GM12878 (cell line): ENCODE measurements around the gene U2AF2. TPM values are rescaled to one million over a fixed set of nuclear protein-coding genes. Genes with fewer than 3 reads are reported as not detected.

Source experiments
- ATAC-seq: fragments of 200-7000 bp; cut with Tn5 transposase; 3 replicates; pipeline ENCODE4 v1.9.1; 2020; ENCODE audit warnings: mild to moderate bottlenecking, moderate library complexity
- BruUV-seq: library from RNA; stranded (reverse); fragments of 400-500 nt; replicated peaks from 2 replicates; lab custom pipeline; 2021; lab: Mats Ljungman, UMichigan
- CTCF ChIA-PET: fragments of 300-600 bp; sonication (Branson Sonifier 250); formaldehyde crosslinking; extraction: SDS; loops from one replicate; lab custom pipeline; 2021; ENCODE audit warnings: inconsistent platforms; lab: Yijun Ruan, JAX
- POLR2A ChIA-PET: fragments of 350-600 bp; formaldehyde crosslinking; extraction: SDS; loops from one replicate; lab custom pipeline; 2021; ENCODE audit warnings: inconsistent platforms; lab: Charles Lee
- RAD21 ChIA-PET: fragments of 300-600 bp; sonication (Branson Sonifier 250); formaldehyde crosslinking; loops from one replicate; lab custom pipeline; 2023; ENCODE audit warnings: antibody characterized with exemption; ENCODE audit not compliant: unreplicated experiment; lab: Charles Lee
- SMC1A ChIA-PET: fragments of 300-600 bp; sonication (Branson Sonifier 250); formaldehyde crosslinking; loops from one replicate; lab custom pipeline; 2023; ENCODE audit not compliant: unreplicated experiment, uncharacterized antibody; lab: Charles Lee
- DNase-seq: peaks from one replicate; pipeline ENCODE4 v3.0.0-alpha.2; 2011; ENCODE audit warnings: low read depth, low spot score
- FAIRE-seq: peaks from 3 replicates; lab custom pipeline; 2011; peaks lifted over from hg19 to GRCh38; lab: Jason Lieb, UNC
- H2AFZ ChIP-seq: 2 replicates; pipeline ENCODE4 v1.6.0; 2011; ENCODE audit warnings: low read depth, low read length, control low read depth; ENCODE audit not compliant: control insufficient read depth
- H3K27ac ChIP-seq: 2 replicates; pipeline ENCODE4 v1.5.1; 2011; ENCODE audit warnings: control low read depth; ENCODE audit not compliant: control insufficient read depth, insufficient read depth
- H3K27me3 ChIP-seq, 2 experiments: replicated peaks in 1 of 2; 2 replicates each; pipeline versions ENCODE4 v1.6.0 to v1.6.1; 2011; ENCODE audit warnings: low read length in 1 of 2; ENCODE audit not compliant: control insufficient read depth in 2 of 2, insufficient read depth in 2 of 2
- H3K36me3 ChIP-seq, 2 experiments: 2 replicates each; pipeline ENCODE4 v1.5.1; 2011; ENCODE audit warnings: low read length in 1 of 2; ENCODE audit not compliant: control insufficient read depth in 2 of 2, insufficient read depth in 2 of 2
- H3K4me1 ChIP-seq: 2 replicates; pipeline ENCODE4 v1.6.1; 2011; ENCODE audit warnings: mild to moderate bottlenecking, low read length, moderate library complexity, mixed read lengths; ENCODE audit not compliant: control insufficient read depth, insufficient read depth
- H3K4me2 ChIP-seq: 2 replicates; pipeline ENCODE4 v1.6.0; 2011; ENCODE audit warnings: control low read depth; ENCODE audit not compliant: control insufficient read depth, insufficient read depth
- H3K4me3 ChIP-seq: fragments of 200-600 bp; sonication (generic); 2 replicates; pipeline ENCODE4 v1.5.1; 2016
- H3K79me2 ChIP-seq: 2 replicates; pipeline ENCODE4 v1.6.0; 2011; ENCODE audit warnings: low read length; ENCODE audit not compliant: control insufficient read depth, insufficient read depth
- H3K9ac ChIP-seq: 2 replicates; pipeline ENCODE4 v1.8.0; 2011; ENCODE audit warnings: low read length, control low read depth, mixed read lengths; ENCODE audit not compliant: control insufficient read depth, insufficient read depth
- H3K9me3 ChIP-seq: replicated peaks from 3 replicates; pipeline ENCODE4 v1.5.1; 2011; ENCODE audit warnings: mild to moderate bottlenecking, low read length; ENCODE audit not compliant: control insufficient read depth, insufficient read depth
- H4K20me1 ChIP-seq: 2 replicates; pipeline ENCODE4 v1.6.0; 2011; ENCODE audit not compliant: control insufficient read depth, insufficient read depth
- BHLHE40 ChIP-seq, 2 experiments: fragments of 450-650 bp in 1 of 2; IDR thresholded peaks; 2 replicates each; pipeline ENCODE4 v1.6.1; 2011 to 2017; ENCODE audit warnings: low read depth in 2 of 2, borderline replicate concordance in 1 of 2, improper control_type of control experiment in 1 of 2, low read length in 1 of 2, mild to moderate bottlenecking in 1 of 2
- FOXM1 ChIP-seq: IDR thresholded peaks from 2 replicates; pipeline ENCODE4 v1.6.1; 2012; ENCODE audit warnings: low read depth, mild to moderate bottlenecking, inconsistent platforms, low read length, moderate library complexity
- HDGF ChIP-seq: fragments of 450-650 bp; IDR thresholded peaks from 2 replicates; pipeline ENCODE4 v1.6.1; 2016; ENCODE audit warnings: antibody characterized with exemption
- JUNB ChIP-seq: IDR thresholded peaks from 2 replicates; pipeline ENCODE4 v1.6.1; 2016; ENCODE audit warnings: antibody characterized with exemption, mild to moderate bottlenecking
- MXI1 ChIP-seq: fragments of 150-350 bp; IDR thresholded peaks from 2 replicates; pipeline ENCODE4 v1.6.1; 2011; ENCODE audit warnings: low read depth, mild to moderate bottlenecking, inconsistent platforms, low read length, improper control_type of control experiment
- POU2F2 ChIP-seq: IDR thresholded peaks from 3 replicates; pipeline ENCODE4 v1.6.1; 2011; ENCODE audit warnings: low read depth, mild to moderate bottlenecking, low read length, borderline replicate concordance
- SIN3A ChIP-seq: IDR thresholded peaks from 2 replicates; pipeline ENCODE4 v1.6.1; 2012; ENCODE audit warnings: low read depth, low read length, improper control_type of control experiment
- TBL1XR1 ChIP-seq: IDR thresholded peaks from 2 replicates; pipeline ENCODE4 v1.6.1; 2012; ENCODE audit warnings: low read depth, low read length, improper control_type of control experiment
- WRNIP1 ChIP-seq: IDR thresholded peaks from 2 replicates; pipeline ENCODE4 v1.6.1; 2011; ENCODE audit warnings: low read depth, low read length, improper control_type of control experiment, borderline replicate concordance
- WGBS: methylation state at CpG from one replicate; pipeline ENCODE4 v1.1.6; 2016; ENCODE audit warnings: low lambda C conversion rate; ENCODE audit not compliant: insufficient replicate concordance, insufficient coverage; ENCODE audit errors: missing lambda C conversion rate; 5-methylcytosine and 5-hydroxymethylcytosine counted together
- in situ Hi-C: fragments of 300-500 bp; cut with MboI; formaldehyde crosslinking; loops from 9 replicates; pipeline ENCODE4 v1.14.3; 2018; ENCODE audit warnings: mixed read lengths
- intact Hi-C: fragments of 100-400 bp; cut with micrococcal nuclease; formaldehyde crosslinking; loops from one replicate; pipeline ENCODE4 v1.14.2; 2022; ENCODE audit not compliant: unreplicated experiment
- polyA plus RNA-seq, 11 experiments: library from polyadenylated mRNA; depleted of rRNA in 4 of 11; unstranded in 6 of 11; stranded (reverse) in 5 of 11; fragments of >200 nt; fragmentation: Nextera tagmentation in 4 of 11; fragmentation: Illumina TruSeq in 1 of 11; extraction: Ambion mirVana in 4 of 11; extraction: Trizol in 1 of 11; gene quantifications; 1 replicate in 1 of 11; 2 replicates in 10 of 11; pipeline versions ENCODE4 v1.2.1 to v1.2.3, GENCODE V29; 2011 to 2016; ENCODE audit warnings: inconsistent platforms in 2 of 11, missing spikeins in 2 of 11, low read depth in 1 of 11
- total RNA-seq, 4 experiments: library from RNA; depleted of rRNA in 3 of 4; stranded (reverse); fragments of >200 nt in 3 of 4; fragmentation: Illumina TruSeq in 1 of 4; extraction: Trizol in 1 of 4; gene quantifications; 2 replicates each; pipeline versions ENCODE4 v1.2.1 to v1.2.3, GENCODE V29; 2013 to 2021
- TF ChIP-seq, protein P1 (sequence below): fragments of 450-650 bp; conservative IDR thresholded peaks from 2 replicates; pipeline ENCODE4 v1.6.1; 2017; ENCODE audit warnings: mild to moderate bottlenecking, moderate library complexity
- TF ChIP-seq, protein P2 (sequence below): fragments of 450-650 bp; IDR thresholded peaks from 2 replicates; pipeline ENCODE4 v1.6.1; 2017; ENCODE audit warnings: low read depth, mild to moderate bottlenecking, moderate library complexity

U2AF2 gene
- total and polyA plus RNA-seq, 10 of the 15 experiments (the other 5 are each of a cell fraction or from before 2014, with no cell fraction given) = 3.0 to 338 (median 130) TPM

DNA sequence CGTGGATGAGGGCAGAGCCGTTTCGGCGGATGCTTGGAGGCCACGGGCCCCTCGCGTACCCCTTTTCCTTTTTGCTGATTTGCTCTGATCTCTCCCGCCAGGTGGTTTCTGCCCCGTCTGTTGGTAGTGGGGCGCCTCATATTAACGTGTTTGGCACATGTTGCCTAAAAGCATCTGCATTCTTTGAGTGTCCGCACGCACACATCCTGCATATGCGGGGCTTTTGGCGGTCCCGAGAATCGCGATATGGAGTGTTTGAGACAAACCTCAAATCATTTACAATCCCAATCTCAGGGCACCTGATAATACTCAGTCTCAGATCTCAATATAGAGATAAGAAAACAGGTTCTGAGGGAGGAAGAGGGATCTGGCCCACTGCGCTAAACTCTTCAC, 809 bp downstream of the U2AF2 start (continued):
- TF ChIP-seq, protein P1, sequence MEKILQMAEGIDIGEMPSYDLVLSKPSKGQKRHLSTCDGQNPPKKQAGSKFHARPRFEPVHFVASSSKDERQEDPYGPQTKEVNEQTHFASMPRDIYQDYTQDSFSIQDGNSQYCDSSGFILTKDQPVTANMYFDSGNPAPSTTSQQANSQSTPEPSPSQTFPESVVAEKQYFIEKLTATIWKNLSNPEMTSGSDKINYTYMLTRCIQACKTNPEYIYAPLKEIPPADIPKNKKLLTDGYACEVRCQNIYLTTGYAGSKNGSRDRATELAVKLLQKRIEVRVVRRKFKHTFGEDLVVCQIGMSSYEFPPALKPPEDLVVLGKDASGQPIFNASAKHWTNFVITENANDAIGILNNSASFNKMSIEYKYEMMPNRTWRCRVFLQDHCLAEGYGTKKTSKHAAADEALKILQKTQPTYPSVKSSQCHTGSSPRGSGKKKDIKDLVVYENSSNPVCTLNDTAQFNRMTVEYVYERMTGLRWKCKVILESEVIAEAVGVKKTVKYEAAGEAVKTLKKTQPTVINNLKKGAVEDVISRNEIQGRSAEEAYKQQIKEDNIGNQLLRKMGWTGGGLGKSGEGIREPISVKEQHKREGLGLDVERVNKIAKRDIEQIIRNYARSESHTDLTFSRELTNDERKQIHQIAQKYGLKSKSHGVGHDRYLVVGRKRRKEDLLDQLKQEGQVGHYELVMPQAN = peak; percentile 75; the same call in 1 of the 2 replicates
- 0 out of 2 replicates have a peak, but pooled peaks have one; percentile 19 for TF ChIP-seq WRNIP1

DNA sequence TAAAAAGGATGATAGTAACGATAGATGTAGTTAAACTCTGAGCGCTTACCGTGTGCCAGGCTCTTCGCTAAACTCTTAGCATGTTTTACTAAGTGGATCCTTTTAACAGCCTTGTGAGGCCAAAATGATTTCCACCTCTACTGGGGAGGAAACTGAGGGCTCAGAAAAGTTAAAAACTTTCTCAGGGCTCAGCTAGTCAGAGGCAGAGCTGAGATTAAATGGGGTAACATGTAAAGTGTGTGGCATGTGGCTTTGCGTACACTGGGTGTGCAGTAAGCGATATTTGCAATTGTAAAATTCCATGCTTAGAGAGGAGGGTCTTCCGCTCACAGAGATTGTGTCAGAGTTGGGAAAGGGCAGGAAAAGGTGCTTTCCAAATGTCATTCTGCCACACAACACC, 1.7 kb downstream of the U2AF2 start:
- Histone ChIP-seq H2AFZ (no peak overlapping the region), H3K4me2 (peak overlapping the region; percentile 94), H3K9ac (peak overlapping the region; percentile 98), H3K27me3 (no peaks in the 10 kb centered on the region), H4K20me1 (peaks cover 12% of the 10 kb centered on the region), H3K79me2 (peaks cover 60% of the 10 kb centered on the region), H3K27ac (peak overlapping the region; percentile 100), H3K9me3 (no peaks in the 10 kb centered on the region), H3K4me3 (peak overlapping the region; percentile 94), H3K4me1 (peaks cover 12% of the 10 kb centered on the region), H3K36me3 (peaks cover 5 to 27% of the 10 kb centered on the region in 2 experiments)
- ChIA-PET POLR2A (interaction anchor here (0.5 to 2.0 kb wide), 8 partner anchors 15 to 474 kb away, joined by 3 to 7 read pairs (median 4); partner anchors contain the start of gene EPN1), CTCF (interaction anchor here (1.0 to 2.3 kb wide), 8 partner anchors 9 to 153 kb away, joined by 3 to 14 read pairs (median 6); partner anchors contain the start of gene CCDC106), SMC1A (interaction anchor here (0.7 to 3.2 kb wide), 10 partner anchors 9 to 154 kb away, joined by 3 to 15 read pairs (median 4); partner anchors contain the start of gene CCDC106), RAD21 (interaction anchor here (0.7 to 2.3 kb wide), 5 partner anchors 15 to 153 kb away, joined by 4 to 14 read pairs (median 9); no protein-coding TSS in a partner anchor)
- TF ChIP-seq WRNIP1 (peak; percentile 83; the same call in 1 of the 2 replicates), BHLHE40 (IDR thresholded peaks at IDR 0.05; ENCODE audit: borderline replicate concordance in 1 of 2, low read depth in 2 of 2, low read length in 1 of 2) (no peak), TBL1XR1 (peak; percentile 35; the same call in 1 of the 2 replicates), POU2F2 (0 out of 3 replicates have a peak, but pooled peaks have one; percentile 11), SIN3A (0 out of 2 replicates have a peak, but pooled peaks have one; percentile 25), HDGF (no peak), JUNB (no peak), FOXM1 (no peak), MXI1 (peak; percentile 37; the same call in 1 of the 2 replicates)
- TF ChIP-seq, protein P2, sequence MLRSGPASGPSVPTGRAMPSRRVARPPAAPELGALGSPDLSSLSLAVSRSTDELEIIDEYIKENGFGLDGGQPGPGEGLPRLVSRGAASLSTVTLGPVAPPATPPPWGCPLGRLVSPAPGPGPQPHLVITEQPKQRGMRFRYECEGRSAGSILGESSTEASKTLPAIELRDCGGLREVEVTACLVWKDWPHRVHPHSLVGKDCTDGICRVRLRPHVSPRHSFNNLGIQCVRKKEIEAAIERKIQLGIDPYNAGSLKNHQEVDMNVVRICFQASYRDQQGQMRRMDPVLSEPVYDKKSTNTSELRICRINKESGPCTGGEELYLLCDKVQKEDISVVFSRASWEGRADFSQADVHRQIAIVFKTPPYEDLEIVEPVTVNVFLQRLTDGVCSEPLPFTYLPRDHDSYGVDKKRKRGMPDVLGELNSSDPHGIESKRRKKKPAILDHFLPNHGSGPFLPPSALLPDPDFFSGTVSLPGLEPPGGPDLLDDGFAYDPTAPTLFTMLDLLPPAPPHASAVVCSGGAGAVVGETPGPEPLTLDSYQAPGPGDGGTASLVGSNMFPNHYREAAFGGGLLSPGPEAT = no peak
- no peak for ATAC-seq
- in situ Hi-C loops (loop anchor here (10.0 to 25.0 kb wide), 2 partner anchors 1192 to 1519 kb away; partner anchors contain the start of genes CNOT3 and LENG9), intact Hi-C loops (no loop called here)
- no peak for DNase-seq
- WGBS = 2% methylated on average over 7 of the region's 7 CpGs
- no peak for FAIRE-seq
- no TSS peak for BruUV-seq
